ENCODE data around the gene FBLN2. TPM values are rescaled to one million over a fixed set of nuclear protein-coding genes. Genes with fewer than 3 reads are reported as not detected.

The FBLN2 gene
- total and polyA plus RNA-seq, 2 of the 13 experiments (the other 11 are each of a cell fraction or from before 2014, with no cell fraction given) = not detected

DNA sequence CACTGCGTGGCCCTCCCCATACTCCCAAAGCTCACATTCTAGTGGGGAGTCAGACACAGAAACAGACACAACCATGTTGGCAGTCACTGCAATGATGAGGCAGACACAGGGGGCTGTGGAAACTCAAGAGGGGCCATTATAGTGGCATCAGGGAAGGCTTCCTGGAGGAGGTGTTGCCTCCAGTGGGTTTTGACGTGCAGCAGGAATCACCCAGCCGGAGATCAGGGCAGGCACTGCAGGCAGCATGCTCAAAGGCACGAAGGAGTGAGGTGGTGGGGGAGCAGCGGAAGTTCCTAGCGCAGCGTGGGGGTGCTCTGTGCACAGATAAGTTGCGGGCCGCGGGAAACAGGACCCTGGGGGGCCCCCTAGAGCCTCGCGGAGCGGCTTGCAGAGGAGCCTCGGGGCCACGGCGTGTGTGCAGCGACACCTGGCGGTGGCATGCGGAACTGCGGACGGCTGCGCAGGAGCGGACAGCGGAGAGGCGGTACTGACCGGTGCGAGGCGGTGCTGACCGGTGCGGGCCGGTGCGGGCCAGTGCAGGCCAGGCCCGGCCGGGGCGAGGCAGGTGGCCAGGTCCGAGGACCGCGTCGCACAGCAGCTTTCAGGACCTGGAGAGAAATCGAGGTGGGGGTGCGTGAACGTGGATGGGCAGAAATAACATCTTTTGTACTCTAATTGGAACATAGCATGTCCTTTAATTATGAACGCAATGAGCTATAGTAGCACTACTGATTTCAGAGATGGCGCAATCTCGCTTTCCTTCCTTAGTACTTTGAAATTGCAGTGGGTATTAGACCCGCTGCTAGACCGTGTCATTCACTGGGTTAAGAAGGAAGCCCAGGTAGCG is 101.5 kb downstream of the FBLN2 start (continued):
- TF ChIP-seq, protein P1, sequence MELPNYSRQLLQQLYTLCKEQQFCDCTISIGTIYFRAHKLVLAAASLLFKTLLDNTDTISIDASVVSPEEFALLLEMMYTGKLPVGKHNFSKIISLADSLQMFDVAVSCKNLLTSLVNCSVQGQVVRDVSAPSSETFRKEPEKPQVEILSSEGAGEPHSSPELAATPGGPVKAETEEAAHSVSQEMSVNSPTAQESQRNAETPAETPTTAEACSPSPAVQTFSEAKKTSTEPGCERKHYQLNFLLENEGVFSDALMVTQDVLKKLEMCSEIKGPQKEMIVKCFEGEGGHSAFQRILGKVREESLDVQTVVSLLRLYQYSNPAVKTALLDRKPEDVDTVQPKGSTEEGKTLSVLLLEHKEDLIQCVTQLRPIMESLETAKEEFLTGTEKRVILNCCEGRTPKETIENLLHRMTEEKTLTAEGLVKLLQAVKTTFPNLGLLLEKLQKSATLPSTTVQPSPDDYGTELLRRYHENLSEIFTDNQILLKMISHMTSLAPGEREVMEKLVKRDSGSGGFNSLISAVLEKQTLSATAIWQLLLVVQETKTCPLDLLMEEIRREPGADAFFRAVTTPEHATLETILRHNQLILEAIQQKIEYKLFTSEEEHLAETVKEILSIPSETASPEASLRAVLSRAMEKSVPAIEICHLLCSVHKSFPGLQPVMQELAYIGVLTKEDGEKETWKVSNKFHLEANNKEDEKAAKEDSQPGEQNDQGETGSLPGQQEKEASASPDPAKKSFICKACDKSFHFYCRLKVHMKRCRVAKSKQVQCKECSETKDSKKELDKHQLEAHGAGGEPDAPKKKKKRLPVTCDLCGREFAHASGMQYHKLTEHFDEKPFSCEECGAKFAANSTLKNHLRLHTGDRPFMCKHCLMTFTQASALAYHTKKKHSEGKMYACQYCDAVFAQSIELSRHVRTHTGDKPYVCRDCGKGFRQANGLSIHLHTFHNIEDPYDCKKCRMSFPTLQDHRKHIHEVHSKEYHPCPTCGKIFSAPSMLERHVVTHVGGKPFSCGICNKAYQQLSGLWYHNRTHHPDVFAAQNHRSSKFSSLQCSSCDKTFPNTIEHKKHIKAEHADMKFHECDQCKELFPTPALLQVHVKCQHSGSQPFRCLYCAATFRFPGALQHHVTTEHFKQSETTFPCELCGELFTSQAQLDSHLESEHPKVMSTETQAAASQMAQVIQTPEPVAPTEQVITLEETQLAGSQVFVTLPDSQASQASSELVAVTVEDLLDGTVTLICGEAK (IDR thresholded peaks at IDR 0.05) = no peak
- TF ChIP-seq, protein P1 (CRISPR knock-in tag; IDR thresholded peaks at IDR 0.05) = 0 out of 2 replicates have a peak, but pooled peaks have one; percentile 20
- no peak for TF ChIP-seq PLRG1 (conservative IDR thresholded peaks at IDR 0.05)
- TF ChIP-seq, protein P2, sequence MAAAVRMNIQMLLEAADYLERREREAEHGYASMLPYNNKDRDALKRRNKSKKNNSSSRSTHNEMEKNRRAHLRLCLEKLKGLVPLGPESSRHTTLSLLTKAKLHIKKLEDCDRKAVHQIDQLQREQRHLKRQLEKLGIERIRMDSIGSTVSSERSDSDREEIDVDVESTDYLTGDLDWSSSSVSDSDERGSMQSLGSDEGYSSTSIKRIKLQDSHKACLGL (CRISPR knock-in tag; IDR thresholded peaks at IDR 0.05) = 0 out of 2 replicates have a peak, but pooled peaks have one; percentile 20
- no peak for TF ChIP-seq HNRNPH1 (optimal IDR thresholded peaks at IDR 0.05; ENCODE audit: low read depth, low read length)
- 0 out of 2 replicates have a peak, but pooled peaks have one; percentile 63 for TF ChIP-seq ZNF772 (CRISPR knock-in tag; IDR thresholded peaks at IDR 0.05)
- TF ChIP-seq, protein P3, sequence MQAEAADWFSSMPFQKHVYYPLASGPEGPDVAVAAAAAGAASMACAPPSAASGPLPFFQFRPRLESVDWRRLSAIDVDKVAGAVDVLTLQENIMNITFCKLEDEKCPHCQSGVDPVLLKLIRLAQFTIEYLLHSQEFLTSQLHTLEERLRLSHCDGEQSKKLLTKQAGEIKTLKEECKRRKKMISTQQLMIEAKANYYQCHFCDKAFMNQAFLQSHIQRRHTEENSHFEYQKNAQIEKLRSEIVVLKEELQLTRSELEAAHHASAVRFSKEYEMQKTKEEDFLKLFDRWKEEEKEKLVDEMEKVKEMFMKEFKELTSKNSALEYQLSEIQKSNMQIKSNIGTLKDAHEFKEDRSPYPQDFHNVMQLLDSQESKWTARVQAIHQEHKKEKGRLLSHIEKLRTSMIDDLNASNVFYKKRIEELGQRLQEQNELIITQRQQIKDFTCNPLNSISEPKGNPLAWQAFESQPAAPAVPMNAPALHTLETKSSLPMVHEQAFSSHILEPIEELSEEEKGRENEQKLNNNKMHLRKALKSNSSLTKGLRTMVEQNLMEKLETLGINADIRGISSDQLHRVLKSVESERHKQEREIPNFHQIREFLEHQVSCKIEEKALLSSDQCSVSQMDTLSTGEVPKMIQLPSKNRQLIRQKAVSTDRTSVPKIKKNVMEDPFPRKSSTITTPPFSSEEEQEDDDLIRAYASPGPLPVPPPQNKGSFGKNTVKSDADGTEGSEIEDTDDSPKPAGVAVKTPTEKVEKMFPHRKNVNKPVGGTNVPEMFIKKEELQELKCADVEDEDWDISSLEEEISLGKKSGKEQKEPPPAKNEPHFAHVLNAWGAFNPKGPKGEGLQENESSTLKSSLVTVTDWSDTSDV (CRISPR knock-in tag; IDR thresholded peaks at IDR 0.05) = no peak
- no peak for TF ChIP-seq RFX3 (CRISPR knock-in tag; IDR thresholded peaks at IDR 0.05)
- 0 out of 2 replicates have a peak, but pooled peaks have one; percentile 21 for TF ChIP-seq CHD2 (IDR thresholded peaks at IDR 0.05; ENCODE audit: low read depth, low read length)
- peak; percentile 69; the same call in 1 of the 2 replicates for TF ChIP-seq ZNF331 (CRISPR knock-in tag; IDR thresholded peaks at IDR 0.05)
- no peak for TF ChIP-seq ATF7-NPFF (CRISPR knock-in tag; IDR thresholded peaks at IDR 0.05; ENCODE audit: low read depth)
- 0 out of 2 replicates have a peak, but pooled peaks have one; percentile 41 for TF ChIP-seq GATAD2A (CRISPR knock-in tag; IDR thresholded peaks at IDR 0.05)
- no peak for TF ChIP-seq MAFK (conservative IDR thresholded peaks at IDR 0.05 in 1 of 2, IDR thresholded peaks at IDR 0.05 in 1 of 2; ENCODE audit: low read length in 2 of 2)
- TF ChIP-seq NR2F2 (IDR thresholded peaks at IDR 0.05; ENCODE audit: borderline replicate concordance, low read depth) = no peak
- TF ChIP-seq ZNF430 (CRISPR knock-in tag; IDR thresholded peaks at IDR 0.05) = no peak
- TF ChIP-seq RAD21 (CRISPR knock-in tag; IDR thresholded peaks at IDR 0.05) = peak; percentile 88
- no peak for TF ChIP-seq SMYD3 (CRISPR knock-in tag; IDR thresholded peaks at IDR 0.05)
- peak; percentile 62; the same call in 1 of the 2 replicates for TF ChIP-seq ADNP (CRISPR knock-in tag; IDR thresholded peaks at IDR 0.05)

All from HepG2 (cell line).